Stimulated activated naive CD8-positive, alpha-beta T cell treated with anti-CD3 and anti-CD28 coated beads, Interleukin-15, amount 100 ng/mL, for 72 hours (primary cell): ENCODE data around the gene KRTCAP3.

Source experiments
- ATAC-seq: fragments of 150-1000 bp; cut with Tn5 transposase; 2 replicates; pipeline ENCODE4 v1.10.0; 2021; ENCODE audit warnings: mild to moderate bottlenecking, moderate library complexity
- DNase-seq, 2 donors: peaks; one replicate each; pipeline ENCODE4 v3.0.0; 2021 to 2022
- H3K27ac Mint-ChIP-seq, 2 donors: one replicate each; pipeline ENCODE4 v1.8.0; 2022; ENCODE audit warnings: mild to moderate bottlenecking in 2 of 2, mixed read lengths in 2 of 2, moderate library complexity in 2 of 2
- H3K27me3 Mint-ChIP-seq: one replicate; pipeline ENCODE4 v1.8.0; 2022; ENCODE audit warnings: mixed read lengths
- H3K4me1 Mint-ChIP-seq: one replicate; pipeline ENCODE4 v1.8.0; 2022; ENCODE audit warnings: mild to moderate bottlenecking, mixed read lengths
- H3K4me3 Mint-ChIP-seq, 2 donors: one replicate each; pipeline ENCODE4 v1.8.0; 2022; ENCODE audit warnings: mild to moderate bottlenecking in 2 of 2, mixed read lengths in 2 of 2, moderate library complexity in 1 of 2
- H3K9me3 Mint-ChIP-seq, 2 donors: one replicate each; pipeline ENCODE4 v1.8.0; 2022; ENCODE audit warnings: mixed read lengths in 2 of 2

Gene KRTCAP3

DNA sequence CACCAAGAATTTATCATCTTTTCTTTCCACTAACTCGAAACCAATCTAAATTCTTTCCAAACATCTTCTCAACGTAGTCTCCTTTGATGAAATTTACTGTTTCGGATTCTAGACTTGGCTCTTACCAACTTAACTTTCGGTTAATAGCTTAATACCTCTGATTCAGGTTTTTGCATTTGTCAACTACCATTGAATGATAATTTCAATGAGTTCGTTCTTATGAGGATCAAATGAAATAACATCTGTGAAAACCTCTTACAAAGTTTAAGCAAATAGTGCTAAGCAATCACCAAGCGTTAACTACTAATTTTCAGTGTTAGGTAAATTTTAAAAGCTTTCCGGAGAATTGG, 14.3 kb upstream of the KRTCAP3 start:
- H3K9me3 Mint-ChIP-seq, result no peaks in the 10 kb centered on the region
- no peaks in the 10 kb centered on the region for H3K27me3 Mint-ChIP-seq
- DNase-seq (no peak), ATAC-seq (no peak)
- peak overlapping the region; percentile 97 for H3K4me3 Mint-ChIP-seq
- no peak overlapping the region for H3K27ac Mint-ChIP-seq
- H3K4me1 Mint-ChIP-seq, result peaks cover 34% of the 10 kb centered on the region

DNA sequence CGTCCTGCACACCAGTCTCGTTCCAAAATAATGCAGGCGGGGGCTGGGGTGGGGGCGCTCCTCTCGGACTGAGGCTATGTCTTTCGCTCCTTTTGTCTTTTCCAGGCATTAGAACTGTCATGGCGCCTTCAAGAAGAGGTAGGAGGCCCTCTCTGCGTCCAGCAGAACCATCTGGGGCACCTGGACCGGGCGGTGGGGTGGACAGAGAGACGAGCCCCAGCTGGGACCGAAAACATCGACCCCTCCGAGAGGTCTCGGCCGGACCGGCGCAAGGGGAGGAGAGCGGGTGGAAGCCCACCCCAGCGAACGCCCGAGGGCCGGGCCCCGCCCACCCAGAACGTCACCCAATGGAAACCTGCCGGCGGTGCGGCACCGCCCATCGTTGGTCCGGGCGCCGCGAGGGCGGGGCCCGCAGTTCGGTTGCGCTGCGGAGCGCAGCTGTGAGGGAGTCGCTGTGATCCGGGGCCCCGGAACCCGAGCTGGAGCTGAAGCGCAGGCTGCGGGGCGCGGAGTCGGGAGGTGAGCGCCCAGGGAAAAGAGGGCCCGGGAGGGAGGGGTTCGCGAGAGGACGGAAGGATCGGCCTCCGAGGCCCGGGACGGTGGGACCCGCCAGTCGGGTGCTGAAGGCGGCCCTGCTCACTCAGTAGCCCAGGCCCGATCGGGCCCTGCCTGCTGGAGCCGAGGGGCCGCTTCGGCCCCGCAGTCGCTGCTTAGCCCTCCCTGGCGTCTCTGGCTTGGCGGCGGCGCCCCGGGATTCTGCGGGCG, 13.8 kb upstream of the KRTCAP3 start, which contains the start of gene NRBP1:
Gene NRBP1 (plus strand): TSS at position 419 of the 765 bp plus-strand sequence. CDS start 4,643 bp downstream, outside the sequence.
- Mint-ChIP-seq H3K4me1 (peaks cover 34% of the 10 kb centered on the region), H3K27me3 (no peaks in the 10 kb centered on the region), H3K4me3 (peak within 1 kb of the TSS; percentile 97 to 99), H3K9me3 (no peaks in the 10 kb centered on the region), H3K27ac (peak within 1 kb of the TSS; percentile 98 to 99)
- peak; percentile 93 for ATAC-seq
- peak; percentile 91 to 92 for DNase-seq

DNA sequence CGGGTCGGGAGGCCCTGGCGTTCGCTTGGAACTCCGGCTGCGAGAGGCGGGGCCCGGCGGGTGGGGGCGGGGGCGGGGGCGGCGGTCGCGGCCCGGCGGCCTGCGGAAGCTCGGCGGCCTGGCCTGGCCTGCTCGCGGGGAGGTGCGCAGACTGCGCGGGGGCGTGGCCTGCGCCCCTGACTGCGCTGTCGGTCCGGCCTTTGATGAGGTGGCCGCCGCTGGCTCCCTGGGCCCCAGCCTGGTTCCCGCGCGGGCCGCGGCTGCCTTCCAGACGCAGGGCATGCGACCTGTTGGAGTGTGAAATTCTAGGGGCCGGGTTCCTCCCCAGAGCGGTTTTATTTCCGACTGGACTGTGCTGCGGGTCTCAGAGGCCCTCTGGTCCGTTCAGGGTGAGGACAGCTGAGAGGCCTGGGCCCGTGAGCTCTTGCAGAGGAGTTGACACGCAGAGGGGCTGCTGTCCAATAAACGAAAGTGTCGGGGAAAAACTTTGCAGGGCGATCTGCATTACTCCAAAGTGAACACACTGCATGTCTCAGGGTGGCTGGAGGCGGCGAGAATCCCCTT, 13.1 kb upstream of the KRTCAP3 start:
- no peaks in the 10 kb centered on the region for H3K27me3 Mint-ChIP-seq
- H3K4me3 Mint-ChIP-seq, result peak overlapping the region; percentile 97 to 99
- peak overlapping the region; percentile 98 to 99 for H3K27ac Mint-ChIP-seq
- no peaks in the 10 kb centered on the region for H3K9me3 Mint-ChIP-seq
- peaks cover 34% of the 10 kb centered on the region for H3K4me1 Mint-ChIP-seq
- peak; percentile 87 for ATAC-seq
- DNase-seq, result peak; percentile 82 to 83

DNA sequence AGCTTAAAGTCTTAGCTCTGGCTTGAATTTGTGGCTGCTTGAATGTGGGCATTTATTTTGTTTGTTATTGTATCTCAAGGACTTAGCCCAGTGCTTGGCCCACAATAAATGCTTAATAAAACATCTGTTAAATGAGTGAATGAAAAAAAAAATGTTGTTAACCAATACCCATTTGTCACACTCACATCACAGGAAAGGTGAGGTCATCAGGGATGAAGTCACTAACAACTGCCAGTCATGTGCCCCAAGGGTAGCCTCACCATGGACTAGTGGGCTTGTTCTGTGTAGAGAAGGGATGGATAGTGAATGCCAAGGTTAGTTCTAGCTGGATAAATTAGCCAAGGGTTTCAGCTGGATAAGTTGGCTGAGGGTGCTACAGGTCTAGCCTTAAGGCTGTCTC, 10.8 kb upstream of the KRTCAP3 start:
- peak overlapping the region; percentile 51 to 99 for H3K4me3 Mint-ChIP-seq
- DNase-seq (peak in 1 of 2 donors; percentile 36), ATAC-seq (no peak)
- no peaks in the 10 kb centered on the region for H3K9me3 Mint-ChIP-seq
- H3K27ac Mint-ChIP-seq, result peak overlapping the region; percentile 50 to 85
- H3K4me1 Mint-ChIP-seq, result peaks cover 34% of the 10 kb centered on the region
- no peaks in the 10 kb centered on the region for H3K27me3 Mint-ChIP-seq

DNA sequence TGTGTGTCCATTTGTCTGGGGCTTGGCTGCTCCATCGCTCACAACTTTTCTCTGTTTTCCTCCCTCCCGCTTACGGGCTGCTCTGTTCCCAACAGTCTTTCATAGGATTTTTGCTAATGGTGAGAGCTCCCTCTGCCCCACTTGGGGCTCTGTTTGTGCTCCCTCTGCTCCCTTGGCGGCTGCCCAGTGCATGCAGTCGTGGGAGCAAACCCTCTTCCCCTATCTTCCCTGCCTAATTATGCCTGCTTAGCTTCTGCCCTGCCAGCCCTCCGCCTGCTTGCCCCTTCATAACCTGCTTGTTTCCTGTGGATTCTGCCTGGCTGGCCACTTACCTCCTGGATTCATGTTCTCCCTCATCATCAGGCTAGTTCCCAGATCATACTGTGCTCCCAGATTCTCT, 6.6 kb upstream of the KRTCAP3 start:
- H3K27ac Mint-ChIP-seq, result peak overlapping the region; percentile 34 to 61
- no peak for ATAC-seq
- no peaks in the 10 kb centered on the region for H3K9me3 Mint-ChIP-seq
- no peak overlapping the region for H3K4me3 Mint-ChIP-seq
- DNase-seq, result no peak
- H3K27me3 Mint-ChIP-seq, result no peaks in the 10 kb centered on the region
- peaks cover 11% of the 10 kb centered on the region for H3K4me1 Mint-ChIP-seq

- peaks cover 8% of the 10 kb centered on the region for H3K4me1 Mint-ChIP-seq
- no peak for ATAC-seq
- H3K27ac Mint-ChIP-seq, result peak overlapping the region in 1 of 2 donors; percentile 61
- H3K4me3 Mint-ChIP-seq, result no peak overlapping the region
- DNase-seq, result no peak
- no peaks in the 10 kb centered on the region for H3K9me3 Mint-ChIP-seq
- H3K27me3 Mint-ChIP-seq, result no peaks in the 10 kb centered on the region
These were observed 805 bp upstream of the KRTCAP3 start for GRCh38 chr2:27441226-27441926.

DNA sequence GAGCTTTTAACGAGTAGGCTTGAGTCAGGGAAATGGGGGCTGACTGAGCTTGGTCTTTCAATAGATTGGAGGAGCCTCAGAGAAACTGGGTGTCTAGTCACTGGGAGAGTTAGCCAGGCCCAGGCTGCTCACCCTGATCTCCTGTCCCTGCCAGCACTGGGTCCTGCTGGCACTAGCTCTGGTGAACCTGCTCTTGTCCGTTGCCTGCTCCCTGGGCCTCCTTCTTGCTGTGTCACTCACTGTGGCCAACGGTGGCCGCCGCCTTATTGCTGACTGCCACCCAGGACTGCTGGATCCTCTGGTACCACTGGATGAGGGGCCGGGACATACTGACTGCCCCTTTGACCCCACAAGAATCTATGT, 720 bp downstream of the KRTCAP3 start:
- DNase-seq, result no peak
- Mint-ChIP-seq H3K27me3 (no peaks in the 10 kb centered on the region), H3K4me1 (peaks cover 8% of the 10 kb centered on the region), H3K27ac (peak overlapping the region in 1 of 2 donors; percentile 28), H3K9me3 (no peaks in the 10 kb centered on the region), H3K4me3 (no peak overlapping the region)
- ATAC-seq, result peak; percentile 8

DNA sequence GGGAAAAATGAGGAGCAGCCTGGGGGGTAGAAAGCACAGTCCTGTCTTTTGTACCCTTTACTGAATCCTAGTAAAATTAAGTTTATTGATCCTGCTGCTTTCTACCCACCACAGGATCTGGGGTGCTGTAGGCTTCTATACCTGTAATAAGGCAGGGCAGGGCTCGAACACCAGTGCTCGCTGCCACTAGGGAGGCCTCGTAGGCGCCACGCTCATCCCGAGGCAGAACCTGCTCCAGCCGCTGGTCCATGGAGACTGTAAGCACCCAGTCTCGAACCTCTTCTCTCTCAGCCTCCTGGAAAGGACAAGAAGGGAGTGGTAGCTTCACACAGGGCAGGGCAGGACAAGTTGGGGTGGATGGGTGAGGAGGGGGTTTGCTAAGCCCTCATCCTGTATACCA, 3.0 kb downstream of the KRTCAP3 start:
- Mint-ChIP-seq H3K4me3 (no peak overlapping the region), H3K9me3 (no peaks in the 10 kb centered on the region), H3K27ac (no peak overlapping the region), H3K4me1 (peaks cover 8% of the 10 kb centered on the region), H3K27me3 (no peaks in the 10 kb centered on the region)
- ATAC-seq, result no peak
- no peak for DNase-seq

- Mint-ChIP-seq H3K4me1 (peaks cover 8% of the 10 kb centered on the region), H3K9me3 (no peaks in the 10 kb centered on the region), H3K27me3 (no peaks in the 10 kb centered on the region), H3K27ac (no peak overlapping the region), H3K4me3 (no peak overlapping the region)
- DNase-seq (no peak), ATAC-seq (no peak)
These were observed 3.4 kb downstream of the KRTCAP3 start for GRCh38 chr2:27445615-27446014.

- no peaks in the 10 kb centered on the region for H3K27me3 Mint-ChIP-seq
- no peak overlapping the region for H3K27ac Mint-ChIP-seq
- ATAC-seq (peak; percentile 61), DNase-seq (peak in 1 of 2 donors; percentile 37)
- H3K4me3 Mint-ChIP-seq, result no peak overlapping the region
- no peaks in the 10 kb centered on the region for H3K9me3 Mint-ChIP-seq
- H3K4me1 Mint-ChIP-seq, result peaks cover 8% of the 10 kb centered on the region
These were observed 3.9 kb downstream of the KRTCAP3 start for GRCh38 chr2:27446057-27446456.

- Mint-ChIP-seq H3K9me3 (no peaks in the 10 kb centered on the region), H3K4me1 (peaks cover 8% of the 10 kb centered on the region), H3K4me3 (no peak overlapping the region), H3K27ac (peak overlapping the region; percentile 44 to 50), H3K27me3 (no peaks in the 10 kb centered on the region)
- ATAC-seq, result no peak
- DNase-seq, result no peak
These were observed 6.2 kb downstream of the KRTCAP3 start for GRCh38 chr2:27448381-27448780.

GRCh38 chr2:27451095-27451494, 8.9 kb downstream of the KRTCAP3 start:
- Mint-ChIP-seq H3K4me3 (no peak overlapping the region), H3K4me1 (peaks cover 3% of the 10 kb centered on the region), H3K9me3 (no peaks in the 10 kb centered on the region), H3K27ac (no peak overlapping the region), H3K27me3 (no peaks in the 10 kb centered on the region)
- ATAC-seq (no peak), DNase-seq (no peak)

DNA sequence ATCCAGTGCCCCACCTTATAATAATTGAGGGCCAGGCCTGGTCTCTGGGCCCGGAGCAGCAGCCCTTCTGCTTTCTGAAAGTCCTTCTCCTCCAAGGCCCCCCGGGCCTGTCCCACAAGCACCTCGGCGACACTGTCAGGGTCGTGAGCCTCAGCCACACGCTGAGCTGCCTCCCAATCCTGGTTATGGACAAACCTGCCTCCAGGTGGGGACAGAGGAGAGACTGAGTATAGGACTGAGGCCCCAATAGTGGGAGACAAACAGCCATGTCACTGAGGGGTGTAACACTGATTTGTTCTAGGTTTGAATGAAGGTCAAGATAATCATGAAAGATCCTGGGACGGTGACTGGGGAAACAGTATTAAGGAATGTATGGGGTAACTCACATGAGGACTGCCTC, 11.8 kb downstream of the KRTCAP3 start:
- no peak for DNase-seq
- H3K4me3 Mint-ChIP-seq, result no peak overlapping the region
- no peak for ATAC-seq
- no peaks in the 10 kb centered on the region for H3K9me3 Mint-ChIP-seq
- no peaks in the 10 kb centered on the region for H3K4me1 Mint-ChIP-seq
- peak overlapping the region in 1 of 2 donors; percentile 67 for H3K27ac Mint-ChIP-seq
- H3K27me3 Mint-ChIP-seq, result no peaks in the 10 kb centered on the region

DNA sequence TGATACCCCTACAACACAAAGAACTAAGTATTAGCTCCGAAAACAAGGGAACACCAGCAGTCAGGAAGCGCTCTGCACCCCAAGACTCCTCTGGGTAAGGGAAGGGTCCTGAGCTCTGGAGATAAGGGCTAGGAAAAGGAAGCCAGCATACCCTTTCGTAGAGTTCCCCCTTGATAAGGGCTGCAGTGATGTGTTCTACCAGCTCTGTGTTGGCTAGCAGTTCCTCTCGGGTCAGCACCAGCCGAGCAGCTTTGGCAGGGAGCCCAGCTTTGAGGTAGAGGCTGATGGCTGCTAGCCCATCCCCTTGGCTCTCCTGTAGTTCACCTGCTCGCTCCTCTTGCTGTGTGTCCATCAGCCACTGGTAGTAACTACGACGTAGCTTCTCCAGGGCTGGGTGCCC, 18.9 kb downstream of the KRTCAP3 start:
- Mint-ChIP-seq H3K4me1 (no peaks in the 10 kb centered on the region), H3K27me3 (no peaks in the 10 kb centered on the region), H3K27ac (no peak overlapping the region), H3K9me3 (no peaks in the 10 kb centered on the region), H3K4me3 (no peak overlapping the region)
- no peak for ATAC-seq
- no peak for DNase-seq

DNA sequence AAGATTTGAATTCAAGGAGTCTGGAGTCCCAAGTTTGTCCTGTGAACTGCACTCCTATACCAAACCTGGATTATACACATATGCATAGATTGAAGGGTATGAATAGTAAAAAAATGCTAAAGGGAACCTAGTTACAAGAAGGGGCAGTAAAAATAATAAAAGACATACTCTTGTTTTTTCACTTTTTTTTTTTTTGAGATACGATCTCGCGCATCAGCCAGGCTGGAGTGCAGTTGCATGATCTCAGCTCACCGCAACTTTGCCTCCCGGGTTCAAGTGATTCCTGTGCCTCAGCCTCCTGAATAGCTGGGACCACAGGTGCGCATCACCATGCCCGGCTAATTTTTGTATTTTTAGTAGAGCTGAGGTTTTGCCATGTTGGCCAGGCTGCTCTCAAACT, 22.3 kb downstream of the KRTCAP3 start:
- Mint-ChIP-seq H3K9me3 (no peaks in the 10 kb centered on the region), H3K27me3 (no peaks in the 10 kb centered on the region), H3K27ac (no peak overlapping the region), H3K4me1 (no peaks in the 10 kb centered on the region), H3K4me3 (no peak overlapping the region)
- ATAC-seq, result no peak
- DNase-seq, result no peak

- Mint-ChIP-seq H3K4me1 (no peaks in the 10 kb centered on the region), H3K4me3 (no peak overlapping the region), H3K9me3 (no peaks in the 10 kb centered on the region), H3K27me3 (no peaks in the 10 kb centered on the region), H3K27ac (no peak overlapping the region)
- DNase-seq (no peak), ATAC-seq (no peak)
These were observed 29.8 kb downstream of the KRTCAP3 start for GRCh38 chr2:27471961-27472360.
